Activated CD4-positive, CD25-positive, alpha-beta regulatory T cell treated with anti-CD3 and anti-CD28 coated beads, Interleukin-2, amount 50 U/mL, for 24 hours (primary cell): Measurements from ENCODE around the gene ACOX1.

Source experiments
- ATAC-seq, 2 donors: fragments of 150-1000 bp; cut with Tn5 transposase; one replicate each; pipeline ENCODE4 v1.10.0; 2021; ENCODE audit warnings: mild to moderate bottlenecking in 1 of 2, moderate library complexity in 1 of 2

The ACOX1 gene

DNA sequence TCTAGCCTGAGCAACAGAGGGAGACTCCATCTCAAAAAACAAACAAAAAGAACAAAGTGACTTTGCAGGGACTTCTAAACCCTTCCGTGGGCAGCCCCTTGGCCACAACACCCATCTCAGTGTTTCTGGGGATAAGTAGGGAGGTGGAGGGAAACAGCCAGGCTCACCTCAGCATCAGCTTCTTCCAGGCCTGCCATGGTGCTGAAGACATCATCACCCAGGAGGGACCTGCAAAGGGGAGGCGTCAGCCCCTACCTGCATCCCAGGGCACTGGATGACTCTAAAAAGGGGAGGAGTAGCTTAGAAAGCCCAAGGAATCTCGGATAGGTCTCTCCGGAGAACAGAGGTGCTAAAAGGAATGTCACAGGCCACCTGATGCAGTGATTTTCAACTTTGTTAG lies 47.9 kb downstream of the ACOX1 start:
- no peak for ATAC-seq

DNA sequence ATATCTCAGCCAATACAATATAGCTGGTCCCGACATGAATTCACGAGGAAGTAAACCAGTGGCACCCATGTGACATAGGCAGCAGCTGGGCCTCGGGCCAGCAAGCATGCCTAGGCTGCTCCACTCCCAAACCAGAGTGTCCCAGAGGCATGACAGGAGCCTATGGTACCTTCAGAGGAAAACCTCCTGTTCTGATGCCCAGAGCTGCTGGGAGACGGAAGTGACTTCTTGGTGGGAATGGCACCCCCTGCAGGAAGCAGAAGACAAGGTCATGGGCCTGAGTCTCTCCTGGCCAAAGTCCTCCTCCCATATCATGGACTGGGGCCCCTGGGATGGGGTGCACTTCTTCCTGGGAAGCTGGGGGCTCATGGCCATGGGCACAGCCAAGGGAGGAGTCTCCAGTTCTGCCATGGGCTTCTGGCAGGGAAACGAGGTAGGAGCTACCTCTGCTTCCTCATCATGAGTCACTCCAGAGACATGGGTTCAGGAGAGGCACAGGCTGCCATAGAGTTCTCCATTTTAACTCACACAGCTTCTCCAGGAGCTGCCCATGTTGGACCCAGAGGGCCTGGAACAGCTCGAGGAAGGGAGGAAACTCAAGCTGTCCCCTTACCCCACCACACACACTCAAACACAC lies 51.6 kb downstream of the ACOX1 start:
- ATAC-seq, result no peak

DNA sequence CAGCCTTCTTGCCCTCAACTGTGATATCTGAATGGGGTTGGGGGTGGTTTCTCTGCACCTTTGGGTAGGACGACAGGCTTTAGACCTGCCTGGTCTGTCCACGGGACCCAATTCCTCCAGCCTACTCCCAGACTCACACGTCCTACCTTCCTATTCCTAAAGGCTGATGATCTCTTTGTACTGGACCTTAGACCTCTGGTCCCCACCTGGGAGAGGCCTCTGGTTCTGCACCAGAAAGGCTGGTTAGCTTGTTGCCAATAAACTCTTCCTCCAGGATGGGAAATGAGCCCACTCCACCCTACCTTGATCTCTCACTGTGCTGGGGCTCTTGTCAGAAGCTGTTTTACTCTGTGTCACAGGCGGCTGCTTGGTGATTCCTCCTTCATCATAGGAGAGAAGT lies 52.5 kb downstream of the ACOX1 start:
- no peak for ATAC-seq

DNA sequence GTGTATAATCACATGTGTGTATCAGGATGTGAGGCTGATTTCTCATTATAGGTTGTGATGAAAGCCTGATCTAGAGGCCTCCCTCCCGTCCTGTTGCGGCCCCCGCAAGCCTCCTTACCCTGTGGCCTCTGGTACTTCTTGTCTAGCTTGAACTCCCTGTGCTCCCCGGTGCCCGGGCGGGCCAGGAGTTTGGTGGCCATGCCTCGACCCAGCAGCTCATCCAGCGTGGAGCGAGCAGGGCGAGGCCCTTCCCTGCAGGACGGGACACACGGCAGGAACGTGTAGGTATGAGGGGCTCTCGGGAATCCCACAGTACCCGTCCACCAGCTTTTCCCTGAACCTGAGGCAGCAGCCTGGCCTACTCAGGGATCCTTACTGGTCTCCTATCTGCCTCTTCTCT lies 53.1 kb downstream of the ACOX1 start:
- ATAC-seq, result no peak

DNA sequence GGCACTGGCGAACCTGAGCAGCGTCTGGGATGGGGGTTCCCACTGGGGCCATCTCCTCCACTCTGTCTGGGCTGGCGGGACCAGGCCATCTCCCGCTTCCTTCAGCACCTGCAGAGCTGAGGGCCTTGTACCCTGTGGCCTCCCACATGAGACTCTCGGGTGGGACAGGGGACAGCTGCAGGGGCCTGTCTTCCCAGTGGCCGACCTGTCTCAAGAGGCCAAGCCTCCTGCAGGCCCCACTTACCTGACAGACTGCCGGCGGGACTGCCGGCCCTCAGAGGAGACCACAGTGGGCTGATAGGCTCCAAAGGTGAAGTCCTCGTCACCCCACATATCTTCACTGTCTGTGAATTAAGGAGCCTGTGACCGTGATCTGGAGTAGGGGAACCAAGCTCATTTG lies 53.9 kb downstream of the ACOX1 start:
- no peak for ATAC-seq

DNA sequence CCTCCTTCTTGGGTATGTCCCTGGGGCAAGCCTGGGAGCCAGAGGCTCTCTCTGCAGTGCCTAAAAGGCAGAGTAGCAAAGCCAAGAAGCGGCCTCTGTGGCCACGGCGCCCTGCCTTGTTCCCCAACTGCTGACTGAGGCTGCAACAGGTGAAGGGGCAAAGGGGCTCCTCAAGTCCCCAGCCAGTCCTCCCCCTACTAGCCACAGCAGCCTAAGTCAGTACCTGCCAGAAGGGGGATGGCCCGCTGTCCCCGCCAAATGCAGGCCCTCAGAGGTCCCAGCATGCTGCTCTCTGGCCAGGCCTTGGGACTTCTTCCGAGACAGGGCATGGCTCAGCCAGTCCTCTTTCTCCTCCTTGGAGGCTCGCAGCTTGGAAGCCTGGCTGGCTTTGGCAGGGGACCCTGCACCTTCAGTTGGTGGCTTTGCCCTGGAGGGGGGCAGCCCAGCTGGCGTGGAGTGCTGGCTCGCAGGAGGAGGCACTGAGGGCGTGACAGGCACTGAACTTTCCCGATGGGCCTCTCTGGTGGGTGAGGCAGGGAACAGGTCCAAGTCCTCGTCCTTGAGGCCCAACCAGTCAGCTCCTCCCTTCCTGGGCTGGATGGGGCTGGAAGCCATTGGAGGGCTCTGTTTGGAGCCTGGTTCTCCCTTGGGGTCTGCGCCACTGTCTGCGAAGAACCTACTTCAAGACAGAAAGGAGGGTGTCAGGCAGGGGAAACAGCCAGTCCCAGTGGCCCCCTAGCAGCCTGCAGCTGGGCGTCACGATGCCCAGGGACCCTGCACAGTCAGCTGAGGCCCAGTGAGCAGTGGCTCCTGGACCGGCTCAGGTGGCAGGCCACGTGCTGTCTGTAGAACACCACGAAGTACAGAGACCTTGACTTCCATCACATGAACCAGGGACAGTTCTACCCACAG lies 55.7 kb downstream of the ACOX1 start:
- ATAC-seq, result no peak

DNA sequence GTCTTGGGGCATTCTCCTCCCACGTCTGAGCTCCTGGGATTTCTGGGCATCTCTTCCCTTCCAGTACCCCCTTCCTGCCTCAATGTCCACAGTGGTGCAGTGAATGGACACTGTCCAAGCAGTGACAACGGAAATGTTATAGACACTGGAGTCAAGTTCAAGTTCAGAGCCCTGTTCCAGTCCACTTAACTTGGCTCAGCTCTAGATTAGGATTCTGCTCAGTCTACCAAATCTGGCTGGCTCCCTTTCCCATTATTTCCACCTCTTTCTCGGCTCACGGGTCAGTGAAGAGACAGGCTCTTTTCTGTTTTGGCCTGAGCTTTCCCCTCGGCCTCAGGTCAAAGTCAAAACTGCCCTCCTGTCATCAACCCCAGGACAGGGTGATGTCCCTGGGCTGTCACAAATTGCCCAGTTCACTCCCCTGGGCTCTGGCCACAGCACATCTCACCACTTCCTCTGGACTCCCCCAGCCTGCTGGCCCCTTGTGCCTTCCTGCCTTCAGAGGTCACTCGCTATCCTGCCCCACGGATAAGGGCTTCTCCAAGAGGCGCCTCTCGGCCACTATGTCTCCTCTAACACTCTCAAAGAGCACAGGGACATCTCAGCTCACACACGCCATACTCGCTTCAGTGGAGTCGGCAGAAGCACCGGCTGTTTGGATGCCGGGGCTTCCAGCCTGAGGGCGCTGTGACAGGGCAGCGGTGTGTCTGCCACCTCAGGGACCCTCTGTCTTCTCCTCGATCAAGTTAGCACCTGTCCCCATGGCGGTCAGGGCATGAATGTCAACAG lies 56.6 kb downstream of the ACOX1 start:
- ATAC-seq, result no peak

DNA sequence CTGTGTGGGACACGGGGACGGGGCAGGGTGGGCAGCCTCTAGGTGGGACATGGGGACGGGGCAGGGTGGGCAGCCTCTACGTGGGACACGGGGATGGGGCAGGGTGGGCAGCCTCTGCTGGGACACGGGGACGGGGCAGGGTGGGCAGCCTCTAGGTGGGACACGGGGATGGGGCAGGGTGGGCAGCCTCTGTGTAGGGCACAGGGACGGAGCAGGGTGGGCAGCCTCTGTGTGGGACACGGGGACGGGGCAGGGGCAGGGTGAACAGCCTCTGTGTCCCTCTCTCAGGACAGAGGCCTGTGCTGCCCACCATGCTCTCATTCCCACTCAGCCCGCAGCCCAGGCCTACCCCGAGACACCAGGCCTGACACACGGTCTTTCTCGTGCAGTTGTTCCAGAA lies 57.4 kb downstream of the ACOX1 start:
- ATAC-seq, result no peak

DNA sequence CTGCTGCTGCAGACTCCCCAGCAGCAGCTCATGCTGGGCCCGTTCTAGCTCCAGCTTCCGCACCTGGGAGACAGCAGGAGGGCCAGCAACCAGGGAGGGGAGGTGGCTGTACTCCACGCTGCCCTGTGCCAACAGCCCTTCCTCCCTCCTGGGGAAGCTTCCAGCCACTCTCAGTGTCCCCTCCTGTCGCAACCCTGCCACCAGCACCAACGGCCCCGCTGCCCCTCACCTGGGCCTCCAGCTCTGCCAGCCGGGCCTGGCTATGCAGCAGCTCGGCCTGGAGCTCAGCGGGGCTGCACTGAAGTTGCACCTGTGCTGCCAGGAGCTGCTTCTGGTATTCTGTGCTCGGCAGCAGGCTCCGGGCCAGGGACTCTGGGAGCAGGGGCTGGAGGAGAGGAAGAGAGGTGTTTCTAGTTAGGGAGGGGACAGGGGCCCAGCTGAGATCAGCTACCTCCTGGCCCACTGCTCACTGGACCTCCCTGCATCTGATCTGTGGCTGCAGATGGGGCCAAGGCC lies 58.9 kb downstream of the ACOX1 start:
- ATAC-seq, result no peak

DNA sequence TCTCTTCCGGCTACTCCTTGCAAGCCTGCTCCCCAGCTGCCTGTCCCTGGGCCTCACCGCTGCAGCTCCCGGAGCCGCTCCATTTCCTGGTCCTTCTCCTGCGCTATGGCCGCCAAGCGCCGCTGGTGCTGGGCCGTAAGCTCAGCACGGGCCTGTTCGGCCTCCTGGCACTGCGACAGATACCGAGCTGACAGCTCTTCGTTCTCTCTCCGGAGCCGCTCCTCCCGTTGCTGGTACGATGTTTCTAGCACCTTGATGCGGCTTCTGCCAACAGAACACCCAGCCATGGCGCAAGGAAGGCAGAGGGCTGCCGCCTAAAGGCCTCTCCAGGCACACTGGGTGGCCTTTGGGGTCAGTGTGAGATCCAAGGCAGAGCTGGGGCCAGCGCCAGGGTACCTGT lies 59.4 kb downstream of the ACOX1 start:
- no peak for ATAC-seq

DNA sequence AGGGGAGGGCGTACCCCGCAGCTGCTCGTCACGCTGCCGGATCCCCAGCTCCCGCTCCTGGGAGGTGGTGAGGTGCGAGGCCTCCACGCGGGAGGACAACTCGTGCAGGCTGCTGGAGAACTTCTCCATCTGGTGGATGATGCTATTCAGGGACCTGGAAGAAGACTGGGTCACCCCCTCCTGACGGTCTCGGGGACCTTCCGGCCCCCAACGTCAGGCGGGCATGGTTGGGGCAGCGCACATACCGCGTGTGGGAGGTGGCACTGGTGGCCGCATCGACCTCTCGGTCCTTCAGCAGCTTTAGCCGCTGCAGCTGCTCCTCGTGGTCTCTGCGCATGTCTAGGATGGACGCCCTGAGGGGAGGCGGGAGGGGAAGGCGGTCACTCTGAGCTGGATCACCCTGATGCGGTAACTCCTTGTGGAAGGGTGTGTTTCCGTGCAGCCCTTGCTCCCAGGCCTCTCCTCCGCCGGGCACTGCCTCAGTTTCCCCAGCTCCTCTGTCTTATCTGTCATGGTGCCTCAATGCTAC lies 61.0 kb downstream of the ACOX1 start:
- ATAC-seq, result no peak

DNA sequence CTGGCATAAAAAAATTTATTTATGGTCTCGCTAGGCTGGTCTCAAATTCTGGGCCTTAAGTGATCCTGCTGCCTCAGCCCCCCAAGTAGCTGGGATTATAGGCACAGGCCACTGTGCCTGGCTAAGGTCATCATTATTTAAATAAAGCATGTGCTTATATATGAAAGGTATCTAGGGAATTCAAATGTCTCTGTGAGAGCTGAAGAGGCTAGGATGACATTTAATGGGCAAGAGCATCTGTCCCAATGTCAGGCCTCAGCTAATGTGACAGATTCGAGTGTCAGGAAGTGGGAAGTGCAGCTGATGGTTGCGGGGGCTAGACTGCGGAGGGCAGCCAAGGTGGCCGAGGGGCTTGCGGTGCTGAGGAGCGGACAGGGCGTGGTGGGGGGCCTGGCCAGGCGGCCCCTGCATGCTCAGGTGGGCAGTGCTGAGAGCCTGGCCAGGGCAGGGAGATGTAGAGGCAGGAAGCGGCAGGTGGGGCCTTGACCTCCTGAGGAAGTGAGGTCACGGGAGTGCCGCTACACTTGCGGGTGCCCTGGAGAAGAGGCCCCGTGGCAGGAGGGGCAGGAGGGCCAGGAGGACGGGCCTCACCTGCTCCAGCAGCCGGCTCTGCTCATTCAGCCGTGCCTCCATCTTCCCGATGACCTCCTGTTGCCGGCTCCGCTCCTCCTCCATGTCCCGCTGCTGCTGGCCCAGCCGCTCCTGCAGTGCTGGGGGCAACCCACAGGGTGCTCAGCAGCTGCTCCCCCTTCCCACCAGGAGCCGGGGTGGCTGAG lies 61.6 kb downstream of the ACOX1 start:
- ATAC-seq, result no peak

DNA sequence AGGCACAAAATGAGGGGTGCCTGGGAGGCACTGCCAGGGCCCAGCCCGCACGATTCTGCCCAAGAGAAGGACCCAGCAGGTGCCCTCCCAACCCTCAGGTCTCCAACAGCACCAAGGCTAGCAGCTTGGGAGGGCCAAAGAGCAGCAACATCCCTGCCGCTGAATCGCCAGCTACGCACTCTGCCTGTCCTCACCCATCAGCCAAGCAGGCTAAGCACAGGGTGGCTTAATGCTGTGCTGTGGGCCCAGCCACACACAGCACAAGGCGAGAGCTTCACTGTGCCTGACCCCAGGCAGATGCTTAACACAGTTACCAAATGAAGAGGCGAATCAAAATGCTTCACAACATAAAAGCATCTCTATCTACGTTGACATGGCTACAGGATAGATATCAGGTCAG lies 63.7 kb downstream of the ACOX1 start:
- ATAC-seq, result no peak

DNA sequence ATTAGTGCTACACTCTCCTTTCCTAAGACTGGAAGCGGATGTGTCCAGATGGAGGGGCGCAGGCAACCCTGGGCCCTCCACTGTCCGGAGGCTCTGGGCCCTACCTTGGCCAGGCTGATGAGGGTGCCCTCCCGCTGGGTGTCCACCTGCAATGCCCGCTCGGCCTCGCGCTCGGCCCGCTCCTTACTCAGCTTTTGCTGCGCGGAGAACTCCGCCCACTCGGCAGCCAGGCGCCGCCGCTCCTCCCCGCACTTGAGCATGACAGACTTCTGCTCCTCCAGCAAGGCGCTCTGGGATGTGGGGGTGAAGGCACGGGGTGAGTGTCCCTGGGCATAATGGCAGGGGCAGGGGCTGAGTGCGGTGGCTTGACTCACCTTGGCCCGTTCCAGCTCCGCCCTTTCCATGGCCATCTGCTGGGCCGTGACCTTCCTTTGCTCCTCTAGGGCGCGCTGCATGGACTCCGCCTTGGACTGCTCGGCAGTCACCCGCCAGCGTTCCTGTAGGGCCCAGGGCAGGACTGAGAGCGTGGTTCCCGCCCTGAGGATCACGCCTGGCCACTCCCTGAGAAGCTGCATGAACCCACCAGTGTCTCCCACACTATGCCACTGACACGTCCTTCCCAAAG lies 64.2 kb downstream of the ACOX1 start:
- no peak for ATAC-seq

DNA sequence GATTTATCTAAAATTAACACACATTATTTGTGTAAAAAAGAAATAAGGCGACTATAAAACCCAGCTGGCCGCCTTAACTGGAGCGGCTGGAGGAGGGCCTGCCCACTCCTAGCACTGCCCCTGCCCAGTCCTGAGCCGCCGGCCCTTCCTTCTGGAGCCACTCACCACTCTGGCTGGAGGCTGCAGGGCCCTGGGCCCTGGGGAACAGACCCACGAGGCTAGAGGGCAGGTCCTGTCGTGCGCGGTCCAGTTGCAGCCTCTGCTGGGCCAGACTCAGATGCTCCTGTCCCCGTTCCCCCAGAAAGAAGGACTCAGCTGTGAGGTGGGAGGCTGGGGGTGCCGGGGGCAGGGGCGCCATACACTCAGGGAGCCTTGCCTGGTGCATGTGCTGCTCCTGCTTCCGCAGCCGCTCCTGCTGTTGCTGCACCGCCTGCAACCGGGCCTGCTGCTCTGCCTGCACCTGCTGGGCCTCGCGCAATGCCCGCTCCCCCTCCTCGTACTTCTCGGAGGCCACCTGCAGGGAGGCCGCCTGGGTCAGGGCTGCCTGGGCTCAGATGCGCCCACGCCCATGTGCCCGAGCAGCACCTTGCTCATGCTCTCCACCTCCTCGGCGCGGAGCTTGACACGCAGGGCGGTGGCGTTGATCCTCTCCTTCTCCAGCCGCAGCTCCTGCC lies 65.3 kb downstream of the ACOX1 start:
- no peak for ATAC-seq

DNA sequence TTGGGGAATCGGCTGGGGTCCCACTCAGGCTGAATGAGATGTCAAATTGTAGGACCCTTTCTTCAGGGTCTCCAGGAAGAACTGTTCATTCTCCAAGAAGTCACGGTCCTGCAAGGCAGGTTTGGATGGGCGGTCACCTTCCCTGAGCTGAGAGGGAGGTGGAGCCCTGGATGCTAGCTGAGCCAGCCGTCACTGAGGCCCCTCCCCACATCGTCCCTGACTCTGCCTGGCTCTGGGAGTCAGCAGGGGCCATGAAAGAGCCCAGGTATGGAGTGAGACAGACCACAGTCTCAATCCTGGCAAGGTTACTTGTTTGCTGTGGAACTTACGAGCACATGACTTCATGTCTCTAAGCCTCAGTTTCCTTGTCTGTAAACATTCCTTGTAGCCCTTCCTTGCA lies 68.3 kb downstream of the ACOX1 start:
- ATAC-seq, result no peak

DNA sequence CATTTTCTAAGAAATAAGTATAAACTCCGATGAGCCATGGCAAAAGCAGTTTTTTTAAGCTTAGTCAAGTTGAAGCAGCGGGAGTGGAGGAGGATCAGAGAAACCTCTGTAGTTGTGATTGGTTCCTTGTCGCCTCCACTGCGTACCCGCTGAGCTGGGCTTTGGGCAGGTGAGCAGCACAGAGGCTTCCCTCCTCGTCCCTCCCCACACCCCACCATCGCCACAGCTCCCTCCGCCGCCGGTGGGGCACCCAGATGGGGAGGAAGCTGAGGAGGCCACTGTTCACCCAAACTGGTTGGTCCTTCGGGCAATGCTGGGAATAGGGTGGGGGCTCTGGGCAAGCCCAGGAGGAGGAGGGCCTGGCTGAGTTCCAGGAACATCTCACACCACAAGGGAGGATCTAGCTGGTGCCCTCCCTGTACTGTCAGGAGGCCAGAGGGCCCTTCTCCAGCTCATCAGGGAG lies 69.1 kb downstream of the ACOX1 start:
- no peak for ATAC-seq

DNA sequence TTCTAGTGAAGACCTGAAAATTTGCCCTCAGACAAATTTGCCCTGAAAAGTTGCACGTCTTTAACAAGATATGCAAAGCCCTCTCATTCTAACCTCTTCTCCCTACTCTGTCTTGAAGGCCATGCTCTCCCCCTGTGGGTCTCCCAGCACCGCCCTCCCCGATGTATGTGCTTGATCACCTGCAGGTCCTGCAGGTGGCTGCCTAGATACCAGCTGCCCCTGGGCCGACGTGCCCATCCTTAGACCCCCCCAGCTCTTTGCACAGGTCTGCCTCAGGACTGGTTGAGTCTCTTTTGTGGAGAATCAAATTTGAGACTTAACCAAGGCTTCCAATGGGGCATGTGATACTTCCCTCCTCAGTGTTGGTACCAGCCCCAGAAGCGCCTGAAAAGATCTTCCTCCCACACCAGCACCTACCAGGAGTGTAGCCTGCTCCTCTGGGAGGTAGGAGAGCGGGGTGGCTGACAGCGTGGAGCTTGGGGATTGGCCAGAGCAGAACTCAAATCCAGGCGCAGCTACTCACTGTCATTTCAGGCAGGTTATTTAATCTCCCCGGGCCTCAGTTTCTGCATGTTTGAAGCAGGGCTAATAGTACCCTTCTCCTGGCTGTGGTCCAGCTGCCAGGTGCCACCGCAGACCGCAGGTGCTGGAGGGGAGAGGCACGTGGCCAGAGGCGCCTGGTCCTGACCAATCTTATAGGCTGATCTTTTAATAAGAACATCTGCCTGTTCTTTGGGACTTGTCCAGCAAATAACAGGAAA lies 69.7 kb downstream of the ACOX1 start:
- no peak for ATAC-seq

DNA sequence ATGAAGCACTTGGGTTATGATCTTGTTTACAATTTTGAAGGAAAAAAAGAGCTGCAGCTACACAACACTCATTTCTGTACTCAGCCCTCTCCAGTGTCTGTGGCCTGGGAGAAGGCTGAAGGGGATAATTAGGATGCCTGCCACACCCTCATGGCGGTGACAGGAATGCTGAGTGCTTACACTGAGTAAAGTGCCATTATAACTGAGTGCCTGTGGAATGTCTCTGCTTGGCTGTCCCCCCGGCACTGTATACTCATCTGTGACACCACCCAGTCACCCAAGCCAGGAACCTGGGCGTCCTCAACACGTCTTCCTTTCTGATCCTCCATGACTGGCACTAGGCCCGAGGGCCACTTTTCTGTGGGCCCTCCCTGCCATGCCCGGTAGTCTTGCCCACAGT lies 70.8 kb downstream of the ACOX1 start:
- no peak for ATAC-seq

DNA sequence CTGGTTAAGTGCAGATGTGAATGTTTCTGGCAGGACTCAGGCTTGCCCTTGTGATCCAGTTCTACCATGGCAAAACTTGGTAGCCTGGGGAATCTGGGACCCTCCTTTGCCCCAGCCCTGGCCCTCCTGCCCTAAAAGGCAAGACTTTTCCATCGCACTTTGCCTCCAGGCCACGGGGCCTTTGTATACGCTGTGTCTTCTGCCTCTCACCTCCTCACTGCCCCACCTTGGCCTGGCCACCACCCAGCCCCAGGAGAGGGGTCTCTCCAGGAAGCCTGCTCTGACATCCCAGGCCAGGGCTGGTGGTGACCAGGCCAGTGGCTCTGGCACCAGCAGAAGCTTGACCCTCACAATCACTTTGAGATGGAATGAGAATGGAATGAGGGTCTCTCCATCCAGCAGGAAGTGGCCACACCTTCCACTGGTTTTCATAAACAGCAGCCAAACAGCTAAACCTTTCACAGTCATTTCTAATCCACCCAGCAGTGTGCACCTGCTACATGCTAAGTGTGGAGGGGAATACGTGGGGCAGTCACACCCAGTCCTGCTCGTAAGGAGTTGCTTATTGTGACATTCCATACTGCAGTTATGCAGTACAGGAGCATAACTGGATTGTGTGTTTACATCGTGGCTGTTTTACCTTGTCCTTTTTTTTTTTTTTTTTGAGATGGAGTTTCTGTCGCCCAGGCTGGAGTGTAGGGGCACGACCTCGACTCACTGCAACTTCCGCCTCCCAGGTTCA lies 72.7 kb downstream of the ACOX1 start:
- no peak for ATAC-seq
